Skin epidermis (tissue), 12 donors: Measurements from ENCODE around the gene RHBG.

Experiments used
- H3K27ac ChIP-seq, 21 experiments: fragments of 200-600 bp; sonication (generic) in 11 of 21; one replicate each; pipeline ENCODE4 v1.5.0; 2020; ENCODE audit warnings: mild to moderate bottlenecking in 3 of 21, inconsistent platforms in 2 of 21, moderate library complexity in 2 of 21
- H3K4me3 ChIP-seq, 7 experiments: fragments of 200-600 bp; sonication (generic) in 2 of 7; one replicate each; pipeline ENCODE4 v1.5.0; 2020; ENCODE audit warnings: inconsistent platforms in 2 of 7, mild to moderate bottlenecking in 2 of 7, moderate library complexity in 1 of 7

Gene RHBG

DNA sequence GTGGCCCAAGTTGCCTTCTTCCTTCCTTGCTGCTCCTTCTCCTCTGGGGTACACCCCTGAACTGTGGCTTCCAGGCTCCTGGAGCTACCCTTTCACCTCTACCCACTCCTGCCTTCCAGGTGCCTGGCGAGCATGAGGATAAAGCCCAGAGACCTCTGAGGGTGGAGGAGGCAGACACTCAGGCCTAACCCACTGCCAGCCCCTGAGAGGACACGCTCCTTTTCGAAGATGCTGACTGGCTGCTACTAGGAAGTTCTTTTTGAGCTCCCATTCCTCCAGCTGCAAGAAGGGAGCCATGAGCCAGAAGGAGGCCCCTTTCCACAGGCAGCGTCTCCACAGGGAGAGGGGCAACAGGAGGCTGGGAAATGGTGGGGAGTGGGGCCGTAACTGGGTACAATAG is 15.6 kb downstream of the RHBG start:
- no peak overlapping the region for H3K4me3 ChIP-seq
- no peak overlapping the region for H3K27ac ChIP-seq

DNA sequence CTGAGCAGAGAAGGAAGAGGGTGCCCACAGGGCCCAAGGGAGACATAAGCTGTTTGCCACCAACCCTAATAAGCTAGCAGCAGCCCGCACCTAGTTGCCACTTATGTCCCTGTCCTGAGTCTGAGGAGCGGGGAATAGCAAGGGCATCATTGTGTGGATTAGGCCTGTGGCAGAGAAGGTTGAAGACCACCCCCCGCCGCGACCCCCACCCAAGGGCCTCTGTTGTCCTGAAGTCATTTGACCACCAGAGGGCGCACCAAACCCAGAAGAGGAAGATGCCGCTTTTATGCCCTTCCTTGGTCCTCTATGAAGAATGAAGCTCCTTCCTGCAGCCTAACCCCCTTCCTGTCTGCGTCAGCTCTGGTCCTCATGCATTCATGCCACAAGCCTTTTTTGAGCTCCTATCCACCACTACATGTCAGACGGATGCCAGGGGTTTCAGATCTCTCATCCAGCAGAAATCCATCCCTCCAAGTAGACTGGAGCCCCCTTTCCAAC is 16.6 kb downstream of the RHBG start:
- no peak overlapping the region for H3K4me3 ChIP-seq
- H3K27ac ChIP-seq: no peak overlapping the region

DNA sequence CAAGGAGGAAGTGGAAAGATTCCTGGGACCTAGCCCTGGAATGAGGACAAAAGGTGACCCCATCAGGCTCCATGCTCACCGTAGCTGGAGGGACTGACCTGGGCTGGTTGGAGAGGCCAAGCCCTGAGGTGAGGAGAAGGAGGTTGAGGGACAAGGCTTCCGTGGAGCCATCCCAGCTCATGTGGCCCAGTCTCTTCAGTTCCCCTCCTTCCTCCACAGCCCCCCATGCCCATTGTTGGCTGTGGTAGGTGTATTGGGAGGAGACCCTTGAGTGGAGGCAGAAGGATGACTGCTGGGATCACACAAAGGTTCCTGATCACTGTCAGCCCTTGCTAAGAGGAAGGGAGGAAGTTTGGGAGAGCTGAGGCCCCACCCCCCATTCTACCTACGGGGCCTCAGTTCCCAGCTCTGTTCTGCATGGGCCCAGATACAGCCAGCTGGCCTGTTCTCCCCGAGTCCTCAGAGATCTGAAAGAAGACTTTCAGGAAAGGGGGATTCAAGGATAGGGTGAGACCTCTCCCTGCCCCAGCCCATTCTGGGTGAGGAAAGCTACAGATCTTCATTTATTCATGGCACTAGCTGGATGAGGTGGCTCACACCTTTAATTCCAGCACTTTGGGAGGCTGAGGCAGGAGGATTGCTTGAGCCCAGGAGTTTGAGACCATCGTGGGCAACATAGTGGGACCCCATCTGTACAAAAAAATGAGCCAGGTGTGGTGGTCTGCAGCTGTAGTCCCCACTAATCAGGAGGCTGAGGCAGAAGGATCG is 17.3 kb downstream of the RHBG start:
- H3K4me3 ChIP-seq: no peak overlapping the region
- H3K27ac ChIP-seq: no peak overlapping the region

DNA sequence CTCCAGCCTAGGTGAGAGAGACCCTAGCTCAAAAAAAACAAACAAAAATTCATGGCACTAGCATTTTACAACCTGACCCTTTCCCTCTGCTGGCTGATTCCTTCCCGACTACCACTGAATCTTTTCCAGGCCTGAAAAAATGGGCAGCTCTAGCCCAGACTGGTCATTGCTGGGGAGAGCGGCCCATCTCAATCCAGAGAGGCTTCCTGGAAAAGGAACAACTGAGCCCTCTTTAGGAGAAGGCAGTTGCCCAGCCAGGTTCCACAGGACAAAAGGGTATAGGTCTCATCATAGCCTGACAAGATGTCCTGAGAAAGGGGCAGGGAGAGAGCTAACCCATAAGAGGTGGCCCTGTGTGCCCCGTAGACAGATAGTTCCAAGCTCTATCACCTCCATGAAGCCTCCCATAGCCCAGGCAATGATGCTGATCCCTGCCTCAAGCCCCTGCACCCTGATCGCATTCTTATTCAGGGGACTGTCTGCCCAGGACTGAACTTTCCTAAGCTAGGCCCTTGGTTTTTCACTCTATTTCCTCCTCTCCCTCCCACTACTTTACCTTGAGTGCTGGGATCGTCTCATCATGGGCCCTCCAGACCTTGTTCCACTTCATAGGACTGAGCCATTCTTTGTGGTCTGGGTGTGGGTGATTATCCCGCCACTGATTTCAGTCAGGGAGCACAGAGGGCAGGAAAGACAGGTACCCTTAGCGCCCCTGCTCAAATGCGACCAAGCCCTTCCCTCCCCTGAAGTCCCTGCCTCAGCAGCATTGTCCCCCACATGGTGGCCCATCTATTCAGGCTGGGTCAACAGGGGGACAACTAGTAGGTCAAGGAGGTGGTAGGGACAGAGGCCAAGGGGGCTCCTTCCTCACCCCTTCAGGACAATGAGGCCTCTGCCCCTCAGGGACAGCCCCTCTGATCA is 18.2 kb downstream of the RHBG start:
- H3K4me3 ChIP-seq: no peak overlapping the region
- no peak overlapping the region for H3K27ac ChIP-seq

DNA sequence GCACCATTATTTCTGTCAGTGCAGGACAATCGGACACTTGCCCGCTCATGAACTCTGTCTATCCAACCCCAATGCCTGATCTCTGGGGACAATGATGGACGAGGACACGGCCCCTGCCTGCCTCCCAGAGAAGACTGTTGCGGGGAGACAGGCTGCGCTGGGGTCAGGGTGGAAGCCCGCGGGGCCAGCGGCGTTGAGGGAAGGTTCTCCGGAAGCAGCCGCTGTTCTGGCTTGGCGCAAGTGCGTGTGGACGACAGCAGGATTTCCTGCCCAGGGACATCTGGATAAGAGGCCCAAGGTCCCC is 18.8 kb downstream of the RHBG start:
- Histone ChIP-seq H3K27ac (peak overlapping the region in 1 of 21 experiments; percentile 25), H3K4me3 (no peak overlapping the region)

DNA sequence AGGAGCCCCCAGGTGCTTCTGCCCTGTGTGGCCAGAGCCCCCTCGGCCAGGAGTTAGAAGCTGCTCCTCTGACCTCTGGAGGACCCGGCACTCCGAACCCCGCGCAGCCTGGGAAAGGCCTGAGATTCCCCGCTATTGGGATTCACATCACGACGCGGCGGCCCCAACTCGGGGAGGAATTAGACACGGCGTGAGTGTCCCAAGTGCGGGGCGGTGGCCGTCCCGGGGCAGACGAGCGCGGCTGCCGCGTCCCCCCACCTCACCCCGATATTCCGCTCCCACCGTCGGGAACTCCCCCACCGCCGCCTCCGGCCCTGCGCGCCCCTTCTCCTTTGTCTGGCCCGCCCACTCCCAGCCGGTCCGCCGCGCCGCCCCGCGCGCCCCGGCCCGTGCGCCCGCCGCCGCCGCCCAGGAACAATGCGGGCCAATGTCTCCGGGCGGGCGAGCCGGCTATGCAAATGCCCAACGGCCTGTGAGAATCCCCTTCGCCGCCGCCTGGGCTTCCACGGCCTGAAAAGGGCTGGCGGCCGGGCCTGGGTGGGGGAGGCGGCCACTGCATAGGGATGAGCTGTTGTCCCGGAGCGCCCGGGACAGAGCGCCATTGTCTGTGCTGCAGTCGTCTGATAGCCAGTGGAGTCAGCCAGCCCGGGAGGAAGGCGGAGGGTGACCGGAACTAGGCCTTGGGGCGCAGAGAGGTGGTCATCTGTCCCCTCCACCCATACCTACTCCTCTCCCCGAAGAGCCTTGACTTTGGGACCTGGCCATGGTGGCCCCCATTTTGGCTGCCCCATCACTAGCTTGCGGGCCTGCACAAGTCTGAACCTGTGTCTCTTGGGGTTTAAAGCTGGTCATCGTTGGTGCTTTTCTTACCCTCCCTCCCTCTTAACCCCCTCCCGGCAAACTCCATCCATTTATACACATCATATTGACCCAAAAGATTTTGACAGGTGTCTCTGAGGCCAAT is 19.4 kb downstream of the RHBG start:
- Histone ChIP-seq H3K4me3 (no peak overlapping the region), H3K27ac (peak overlapping the region in 1 of 21 experiments; percentile 25)

DNA sequence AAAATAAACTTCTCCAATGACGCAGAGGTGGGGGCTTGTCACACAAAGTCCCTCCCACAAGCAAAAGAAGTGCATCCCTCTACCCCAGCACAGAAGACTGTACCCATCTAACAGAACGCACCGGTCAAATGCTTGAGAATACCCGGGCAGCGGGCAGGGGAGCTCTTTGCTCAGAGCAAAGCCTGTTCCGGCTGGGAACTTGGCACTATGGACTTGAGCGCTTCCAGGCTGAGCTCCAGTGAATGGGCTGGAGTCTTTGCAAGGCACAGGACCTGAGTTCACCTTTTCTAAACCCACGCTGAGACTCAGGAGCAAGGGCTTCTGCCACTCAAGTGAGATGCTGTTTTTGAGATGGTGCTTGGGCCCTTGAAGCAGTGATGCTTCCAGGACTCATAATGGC is 20.3 kb downstream of the RHBG start:
- no peak overlapping the region for H3K4me3 ChIP-seq
- no peak overlapping the region for H3K27ac ChIP-seq

DNA sequence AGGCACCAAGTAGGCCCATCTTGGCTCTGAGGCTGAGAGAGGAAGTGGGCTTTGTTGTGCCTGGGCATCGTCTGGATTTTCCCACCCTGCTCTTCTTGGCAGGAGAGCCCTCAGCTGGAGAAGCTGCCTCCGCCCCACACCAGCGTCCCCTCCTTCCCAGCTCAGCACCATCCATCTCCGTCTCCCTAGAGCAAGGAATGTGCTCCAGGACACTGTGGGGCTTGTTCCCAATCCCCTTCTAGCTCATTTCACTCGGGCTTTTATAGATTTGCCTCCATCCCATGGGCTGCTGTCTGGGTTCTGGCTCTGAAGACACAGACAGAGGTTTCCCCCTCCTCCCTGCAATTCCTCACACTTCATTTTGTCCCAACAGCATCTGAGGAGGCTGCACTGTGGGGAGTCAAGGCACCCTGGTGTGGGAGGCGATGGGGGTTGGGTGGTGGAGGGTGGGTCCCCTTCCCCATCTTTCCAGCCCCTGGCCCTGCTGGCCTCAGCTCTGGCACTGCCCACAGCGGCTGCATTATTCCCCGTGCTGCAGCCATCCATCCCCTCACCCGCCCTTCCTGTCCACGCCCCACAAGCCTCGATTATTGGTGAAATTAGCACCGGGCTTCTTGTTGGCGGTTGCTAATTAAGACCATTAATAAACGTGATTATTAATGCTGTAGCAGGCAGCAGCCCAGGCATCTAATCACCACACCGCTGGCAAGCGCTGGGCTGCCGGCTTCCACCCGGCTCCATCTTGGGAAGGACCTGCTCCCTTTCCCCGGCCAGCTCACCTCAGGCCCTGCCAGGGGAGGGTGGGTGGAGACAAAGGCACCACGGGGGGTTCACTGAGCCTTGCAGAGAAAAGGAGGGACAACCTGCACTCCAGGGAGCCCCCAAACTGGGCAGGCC is 21.7 kb downstream of the RHBG start:
- Histone ChIP-seq H3K27ac (no peak overlapping the region), H3K4me3 (no peak overlapping the region)

DNA sequence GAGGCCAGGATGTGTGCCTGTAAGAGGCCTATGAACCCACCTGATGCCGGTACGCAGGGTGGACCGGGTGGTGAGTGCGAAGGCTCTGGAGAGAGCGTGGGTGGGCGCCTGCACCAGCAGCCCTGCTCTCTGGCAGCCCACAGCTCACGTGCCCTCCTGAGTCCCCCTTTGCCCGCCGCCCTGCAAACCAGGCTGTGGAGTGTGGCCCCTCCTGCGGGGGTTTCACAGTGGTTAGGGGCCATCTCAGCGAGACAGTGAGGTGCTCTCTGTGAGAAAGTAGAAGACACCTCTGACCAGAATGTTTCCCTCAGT is 22.3 kb downstream of the RHBG start:
- no peak overlapping the region for H3K27ac ChIP-seq
- no peak overlapping the region for H3K4me3 ChIP-seq

DNA sequence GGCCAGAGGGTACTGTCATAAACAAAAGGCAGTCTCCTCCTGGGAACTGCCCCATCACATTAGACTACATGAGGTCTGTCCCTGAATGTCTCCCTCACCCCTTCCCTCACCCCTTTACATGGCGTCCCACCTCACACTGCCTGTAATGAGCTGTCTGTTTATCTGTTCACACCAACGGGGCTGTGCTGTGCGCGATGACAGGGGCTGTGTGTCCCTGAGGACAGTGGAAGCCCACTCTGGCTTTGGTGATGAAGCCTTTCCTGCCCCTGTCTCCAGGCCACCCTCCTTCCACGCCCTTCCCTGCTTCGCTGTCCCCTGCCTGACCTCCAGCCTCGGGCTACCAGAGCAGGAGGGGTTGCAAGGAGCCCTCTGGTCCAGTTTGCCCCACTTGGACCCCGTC is 22.7 kb downstream of the RHBG start:
- Histone ChIP-seq H3K27ac (no peak overlapping the region), H3K4me3 (no peak overlapping the region)

DNA sequence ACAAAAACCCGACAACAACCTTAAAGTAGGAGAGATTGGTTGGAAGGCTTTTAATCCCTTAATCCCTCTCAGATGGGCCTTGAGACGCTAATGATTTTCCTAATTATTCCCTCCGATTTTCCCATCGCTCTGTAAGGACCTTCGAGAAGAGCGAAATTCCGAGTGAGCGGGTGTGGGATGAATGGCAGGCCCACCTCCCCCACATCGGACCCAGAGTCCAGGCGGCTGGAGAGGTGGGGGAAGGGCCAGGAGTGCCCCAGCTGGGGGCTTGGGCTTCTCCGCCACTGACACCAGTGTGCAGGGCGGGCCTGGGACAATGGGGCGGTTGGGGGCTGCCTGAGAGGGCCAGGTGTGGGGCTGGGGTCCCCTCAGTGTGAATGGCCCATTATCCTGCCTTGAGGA is 23.4 kb downstream of the RHBG start:
- Histone ChIP-seq H3K4me3 (no peak overlapping the region), H3K27ac (no peak overlapping the region)

DNA sequence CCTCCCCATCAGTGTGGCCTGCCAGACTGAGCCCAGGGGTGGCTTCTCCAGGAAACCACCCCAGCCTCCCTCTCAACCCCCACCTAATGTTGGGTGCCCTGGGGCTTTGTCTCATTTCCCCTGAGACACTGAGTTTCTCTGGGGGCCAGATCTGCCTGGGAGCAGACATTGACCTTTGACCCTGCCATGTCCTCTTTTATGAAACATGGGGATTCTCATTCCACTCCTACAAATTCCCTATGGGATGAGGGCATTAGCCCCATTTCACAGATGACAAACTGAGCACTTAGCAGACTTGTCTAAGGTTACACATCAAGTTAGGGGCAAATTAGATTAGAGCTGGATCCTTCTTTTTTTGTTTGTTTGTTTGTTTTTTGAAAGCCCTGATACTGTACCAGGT is 24.1 kb downstream of the RHBG start:
- H3K27ac ChIP-seq: no peak overlapping the region
- H3K4me3 ChIP-seq: no peak overlapping the region

DNA sequence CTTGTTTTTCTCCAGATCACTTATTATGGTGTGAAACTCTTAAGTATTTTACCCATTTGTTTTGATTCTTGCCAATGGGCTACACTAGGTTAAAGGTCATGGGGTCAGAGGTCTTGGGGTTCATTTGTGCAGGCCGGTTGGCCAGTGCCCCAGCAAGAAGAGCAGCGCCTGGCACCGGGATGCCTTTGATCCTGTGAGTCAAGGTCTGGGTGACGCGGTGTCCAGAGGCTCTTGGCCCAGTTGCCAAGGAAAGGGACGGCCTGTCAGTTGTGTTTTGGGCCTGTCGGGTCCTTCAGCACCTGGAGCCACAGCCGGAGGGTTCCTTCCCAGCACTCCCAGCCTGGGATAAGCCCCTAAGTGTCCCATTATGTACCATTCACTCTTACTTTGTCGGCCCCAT is 25.1 kb downstream of the RHBG start:
- H3K4me3 ChIP-seq: no peak overlapping the region
- H3K27ac ChIP-seq: no peak overlapping the region

DNA sequence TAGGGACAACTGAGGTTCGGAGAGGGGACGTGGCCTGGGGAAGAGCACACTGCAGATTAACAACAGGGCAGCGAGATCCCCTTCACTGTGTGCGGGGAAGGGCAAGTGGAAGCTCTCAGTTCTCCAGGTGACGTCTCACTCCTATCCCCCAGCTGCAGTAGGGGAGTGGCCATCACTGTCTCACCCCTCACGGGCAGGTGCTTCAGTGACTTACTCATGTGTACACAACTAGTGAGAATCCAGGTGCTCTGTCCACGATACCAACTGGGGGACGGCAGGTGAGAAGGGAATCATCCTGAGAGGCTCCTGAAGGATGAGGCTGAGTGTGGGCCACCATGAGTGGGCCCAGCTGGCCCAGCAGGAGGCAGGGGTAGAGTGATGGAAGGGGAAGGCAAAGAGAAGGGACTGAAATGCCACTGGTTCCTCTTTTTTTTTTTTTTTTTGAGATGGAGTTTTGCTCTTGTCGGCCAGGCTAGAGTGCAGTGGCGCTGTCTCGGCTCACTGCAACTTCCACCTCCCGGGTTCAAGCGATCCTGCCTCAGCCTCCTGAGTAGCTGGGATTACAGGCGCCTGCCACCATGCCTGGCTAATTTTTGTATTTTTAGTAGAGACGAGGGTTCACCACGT is 25.9 kb downstream of the RHBG start:
- Histone ChIP-seq H3K27ac (no peak overlapping the region), H3K4me3 (no peak overlapping the region)

DNA sequence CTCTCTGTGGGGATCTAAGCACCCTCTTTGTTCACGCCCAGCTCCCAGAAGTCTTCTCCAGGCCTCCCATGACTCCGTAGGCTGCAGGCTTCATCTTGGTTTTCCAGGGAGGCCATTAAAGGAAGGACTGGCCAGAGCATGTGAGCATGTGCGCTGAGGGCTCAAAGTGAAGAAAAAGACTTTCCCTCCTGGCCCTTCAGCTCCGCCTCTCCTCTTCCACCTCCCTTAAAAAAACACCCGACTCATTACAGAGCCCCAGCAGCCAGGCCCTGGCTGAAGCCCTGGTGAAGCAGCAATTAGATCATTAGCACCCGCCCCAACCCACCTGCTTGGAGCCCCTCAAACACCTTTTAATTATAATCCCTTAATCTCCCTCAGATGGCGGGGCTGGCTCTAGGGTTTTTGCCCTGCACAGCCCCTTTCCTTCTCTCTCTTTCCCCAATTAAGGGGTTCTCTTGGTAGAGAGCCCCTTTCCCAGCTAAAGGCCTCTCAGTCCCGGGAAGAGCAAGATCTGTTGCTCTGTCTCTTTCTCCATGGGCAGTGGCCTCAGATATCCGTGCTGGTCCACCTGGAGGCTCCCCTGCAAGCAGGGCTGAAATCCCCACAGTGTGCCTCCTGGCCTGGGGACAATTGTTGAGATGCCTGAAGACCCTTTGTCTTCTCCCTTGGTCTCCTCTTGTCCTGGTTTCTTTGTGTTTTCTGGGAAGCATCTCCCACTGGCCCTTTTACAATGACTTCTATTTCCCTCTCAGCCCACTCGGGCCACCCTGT is 30.5 kb downstream of the RHBG start:
- no peak overlapping the region for H3K4me3 ChIP-seq
- H3K27ac ChIP-seq: no peak overlapping the region

DNA sequence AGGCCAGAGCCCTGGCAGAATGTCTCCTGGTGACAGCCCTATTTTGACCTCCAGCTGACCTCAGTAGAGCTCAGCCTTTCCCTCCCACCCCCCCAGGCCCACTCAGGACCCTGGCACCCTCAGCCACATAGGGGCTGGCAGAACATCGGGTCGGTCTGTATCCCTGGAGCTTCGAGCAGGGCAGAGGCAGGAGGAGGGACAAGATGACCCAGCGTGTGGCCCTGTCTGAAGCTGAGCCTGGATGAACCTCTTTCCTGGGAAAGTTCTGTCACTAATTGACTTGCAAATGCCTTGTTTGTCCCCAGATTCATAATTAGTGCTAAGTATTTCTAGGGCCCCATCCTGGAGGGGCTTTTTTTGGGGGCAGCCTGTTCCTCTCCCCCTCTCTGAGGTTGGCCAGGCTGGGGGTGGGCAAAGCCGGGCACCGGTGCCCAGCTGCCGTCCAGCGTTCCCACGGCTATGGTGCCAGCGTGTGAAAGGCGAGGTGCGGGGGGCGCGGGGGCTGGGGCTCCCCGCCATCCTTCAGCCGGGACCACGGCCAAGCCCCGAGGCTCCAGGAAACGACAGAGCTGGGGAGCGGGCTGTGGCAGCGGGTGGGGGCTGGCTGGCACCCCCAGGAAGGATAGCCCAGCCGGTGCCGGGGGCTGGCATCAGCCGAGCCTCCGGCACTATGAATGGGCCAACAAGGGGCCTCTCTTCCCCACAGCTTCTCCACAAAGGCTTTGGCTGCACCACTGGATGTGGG is 31.4 kb downstream of the RHBG start:
- Histone ChIP-seq H3K27ac (no peak overlapping the region), H3K4me3 (no peak overlapping the region)

DNA sequence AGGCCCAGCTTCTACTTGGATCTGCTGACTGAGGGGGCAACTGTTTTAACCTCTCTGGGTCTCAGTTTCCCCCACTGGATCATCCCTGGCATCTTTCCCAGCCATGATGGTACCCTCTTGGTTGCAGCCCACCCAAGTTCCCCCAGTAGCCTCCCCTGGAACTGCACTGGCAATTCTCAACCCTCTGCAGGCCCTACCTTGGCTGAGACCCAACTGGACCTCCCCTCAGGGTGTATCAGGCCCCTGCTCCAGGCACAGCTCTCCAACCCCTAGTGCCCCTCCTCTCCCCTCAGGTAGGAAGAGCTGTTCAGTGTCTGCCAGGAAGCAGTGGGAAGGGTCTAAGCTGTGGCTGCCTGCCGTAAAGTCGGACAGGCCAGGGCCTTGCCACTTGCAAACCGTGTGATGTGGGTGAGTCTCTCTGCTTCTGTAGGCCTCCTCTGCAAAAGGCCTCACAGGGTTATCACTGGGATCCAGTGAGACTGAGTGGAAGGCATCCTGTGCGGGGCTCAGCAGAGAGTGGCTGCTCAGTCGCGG is 32.1 kb downstream of the RHBG start:
- no peak overlapping the region for H3K27ac ChIP-seq
- no peak overlapping the region for H3K4me3 ChIP-seq
